Brain microvascular endothelial cell (primary cell): ENCODE data around the gene CMTM2.
A peak's percentile ranks its signal among the peaks of the same experiment; 100 is the strongest.

Source experiments
- DNase-seq: peaks from one replicate; pipeline ENCODE4 v3.0.0-alpha.2; 2020
- H3K27ac ChIP-seq: fragments of 250-450 bp; sonication (Bioruptor Pico); 2 replicates; pipeline ENCODE4 v1.5.1; 2020; ENCODE audit warnings: mild to moderate bottlenecking, moderate library complexity
- H3K27me3 ChIP-seq: fragments of 250-450 bp; sonication (Bioruptor Pico); replicated peaks from 2 replicates; pipeline ENCODE4 v1.5.1; 2020; ENCODE audit warnings: mild to moderate bottlenecking
- H3K36me3 ChIP-seq: fragments of 250-450 bp; sonication (Bioruptor Pico); replicated peaks from 2 replicates; pipeline ENCODE4 v1.5.1; 2020; ENCODE audit warnings: mild to moderate bottlenecking
- H3K4me3 ChIP-seq: 2 replicates; pipeline ENCODE4 v1.5.1; 2011; ENCODE audit warnings: low read depth, mild to moderate bottlenecking, control low read depth, low read length, moderate library complexity
- in situ Hi-C: cut with HindIII; loops from 2 replicates; pipeline ENCODE4 v1.10.0; 2017; ENCODE audit warnings: low sequenced_read_pairs, low pct_ligation_motif_present
- TF ChIP-seq, protein P1 (sequence below): IDR thresholded peaks from 2 replicates; pipeline ENCODE4 v1.5.1; 2011; ENCODE audit warnings: low read depth, mild to moderate bottlenecking, moderate library complexity, low read length, control low read depth, inconsistent platforms; ENCODE audit errors: missing control alignments

Gene CMTM2

GRCh38 chr16:66578651-66579531 is at the start of gene CMTM2:
Gene CMTM2, plus strand, starts transcription at chr16:66579463. Its CDS starts 145 bp downstream, at chr16:66579608.
- DNase-seq, result no peak
- TF ChIP-seq, protein P1, sequence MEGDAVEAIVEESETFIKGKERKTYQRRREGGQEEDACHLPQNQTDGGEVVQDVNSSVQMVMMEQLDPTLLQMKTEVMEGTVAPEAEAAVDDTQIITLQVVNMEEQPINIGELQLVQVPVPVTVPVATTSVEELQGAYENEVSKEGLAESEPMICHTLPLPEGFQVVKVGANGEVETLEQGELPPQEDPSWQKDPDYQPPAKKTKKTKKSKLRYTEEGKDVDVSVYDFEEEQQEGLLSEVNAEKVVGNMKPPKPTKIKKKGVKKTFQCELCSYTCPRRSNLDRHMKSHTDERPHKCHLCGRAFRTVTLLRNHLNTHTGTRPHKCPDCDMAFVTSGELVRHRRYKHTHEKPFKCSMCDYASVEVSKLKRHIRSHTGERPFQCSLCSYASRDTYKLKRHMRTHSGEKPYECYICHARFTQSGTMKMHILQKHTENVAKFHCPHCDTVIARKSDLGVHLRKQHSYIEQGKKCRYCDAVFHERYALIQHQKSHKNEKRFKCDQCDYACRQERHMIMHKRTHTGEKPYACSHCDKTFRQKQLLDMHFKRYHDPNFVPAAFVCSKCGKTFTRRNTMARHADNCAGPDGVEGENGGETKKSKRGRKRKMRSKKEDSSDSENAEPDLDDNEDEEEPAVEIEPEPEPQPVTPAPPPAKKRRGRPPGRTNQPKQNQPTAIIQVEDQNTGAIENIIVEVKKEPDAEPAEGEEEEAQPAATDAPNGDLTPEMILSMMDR, result no peak
- Histone ChIP-seq H3K27me3 (peaks cover 10% of the 10 kb centered on the region), H3K4me3 (peak within 1 kb of the TSS; percentile 34), H3K36me3 (no peaks in the 10 kb centered on the region), H3K27ac (no peak within 1 kb of the TSS)
- in situ Hi-C loops, result no loop called here

DNA sequence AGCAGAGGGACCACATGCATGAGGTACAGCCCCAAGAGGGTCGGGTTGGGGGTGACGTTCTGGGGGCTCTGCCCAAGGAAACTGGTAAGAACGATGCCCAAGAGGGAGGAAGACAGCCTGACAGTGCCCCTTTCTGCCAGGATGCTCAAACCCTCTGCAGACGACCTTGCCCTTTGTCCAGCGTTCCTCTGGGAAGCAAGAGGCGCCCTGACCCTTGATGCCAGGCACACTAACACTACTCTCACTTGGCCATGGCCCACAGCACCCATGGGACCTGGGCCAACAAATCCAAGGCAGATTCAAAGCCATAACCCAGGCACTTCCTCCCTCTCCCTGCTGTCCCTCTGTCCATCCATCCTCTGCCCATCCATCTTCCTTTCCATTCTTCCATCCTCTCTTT is 49.8 kb upstream of the CMTM2 start:
- TF ChIP-seq, protein P1, result no peak
- H3K36me3 ChIP-seq, result peaks cover 23% of the 10 kb centered on the region
- DNase-seq, result no peak
- in situ Hi-C loops, result no loop called here
- H3K27me3 ChIP-seq, result no peaks in the 10 kb centered on the region
- H3K4me3 ChIP-seq, result no peak overlapping the region
- no peak overlapping the region for H3K27ac ChIP-seq

GRCh38 chr16:66534376-66534799 is 44.9 kb upstream of the CMTM2 start:
- H3K27me3 ChIP-seq, result no peaks in the 10 kb centered on the region
- TF ChIP-seq, protein P1, result no peak
- in situ Hi-C loops, result no loop called here
- H3K4me3 ChIP-seq, result no peak overlapping the region
- no peak for DNase-seq
- no peak overlapping the region for H3K27ac ChIP-seq
- peaks cover 17% of the 10 kb centered on the region for H3K36me3 ChIP-seq

- no peak overlapping the region for H3K27ac ChIP-seq
- TF ChIP-seq, protein P1, result no peak
- H3K36me3 ChIP-seq, result peaks cover 11% of the 10 kb centered on the region
- in situ Hi-C loops, result no loop called here
- no peaks in the 10 kb centered on the region for H3K27me3 ChIP-seq
- no peak for DNase-seq
- H3K4me3 ChIP-seq, result no peak overlapping the region
Measured at GRCh38 chr16:66536525-66536924, 42.7 kb upstream of the CMTM2 start.

DNA sequence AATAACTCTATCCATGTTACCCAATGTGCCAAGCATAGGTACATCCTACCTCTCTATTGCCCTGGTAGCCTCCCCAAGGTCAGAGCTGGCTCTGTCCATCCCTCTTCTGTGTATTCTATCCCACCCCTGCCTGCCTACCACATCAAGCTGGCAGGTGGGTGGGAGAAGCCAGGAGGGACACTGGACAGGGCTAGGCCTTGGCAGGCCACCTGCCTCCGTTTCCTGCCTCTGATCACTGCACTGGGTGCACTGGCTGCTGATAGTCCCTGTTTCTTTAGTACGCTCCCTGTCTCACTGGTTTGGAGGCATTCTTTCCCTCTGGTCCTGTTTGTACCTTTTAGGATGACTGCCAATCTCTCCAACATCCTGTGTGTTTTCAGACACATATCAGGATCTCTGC is 42.0 kb upstream of the CMTM2 start:
- Histone ChIP-seq H3K36me3 (peaks cover 11% of the 10 kb centered on the region), H3K27me3 (no peaks in the 10 kb centered on the region), H3K27ac (no peak overlapping the region), H3K4me3 (no peak overlapping the region)
- in situ Hi-C loops, result no loop called here
- DNase-seq, result no peak
- TF ChIP-seq, protein P1, result no peak
